GM12872 (cell line): ENCODE data around the gene ZNRF1.

Experiments
- CTCF ChIP-seq: IDR thresholded peaks from 3 replicates; pipeline ENCODE4 v1.5.1; 2011; ENCODE audit warnings: low read depth, mild to moderate bottlenecking, low read length, moderate library complexity; ENCODE audit not compliant: insufficient read depth

Gene ZNRF1

GRCh38 chr16:75003931-75004330 lies 5.1 kb downstream of the ZNRF1 start:
- no peak for TF ChIP-seq CTCF

- TF ChIP-seq CTCF, result no peak
Observed at GRCh38 chr16:75004460-75004859, 5.6 kb downstream of the ZNRF1 start.

GRCh38 chr16:75005697-75006096 lies 6.9 kb downstream of the ZNRF1 start:
- no peak for TF ChIP-seq CTCF

- no peak for TF ChIP-seq CTCF
Observed at GRCh38 chr16:75007443-75007842, 8.6 kb downstream of the ZNRF1 start.

GRCh38 chr16:75010427-75010826 lies 11.6 kb downstream of the ZNRF1 start:
- TF ChIP-seq CTCF, result no peak

- no peak for TF ChIP-seq CTCF
Observed at GRCh38 chr16:75011634-75012307, 12.9 kb downstream of the ZNRF1 start.

GRCh38 chr16:75012380-75013081 lies 13.7 kb downstream of the ZNRF1 start:
- no peak for TF ChIP-seq CTCF
